MV-4-11 (cell line): ENCODE measurements around the gene USP40.
A peak's percentile ranks its signal among the peaks of the same experiment; 100 is the strongest.

Source experiments
- DNase-seq: peaks from one replicate; lab custom pipeline; 2025; lab: John Stamatoyannopoulos, UW

Gene USP40

DNA sequence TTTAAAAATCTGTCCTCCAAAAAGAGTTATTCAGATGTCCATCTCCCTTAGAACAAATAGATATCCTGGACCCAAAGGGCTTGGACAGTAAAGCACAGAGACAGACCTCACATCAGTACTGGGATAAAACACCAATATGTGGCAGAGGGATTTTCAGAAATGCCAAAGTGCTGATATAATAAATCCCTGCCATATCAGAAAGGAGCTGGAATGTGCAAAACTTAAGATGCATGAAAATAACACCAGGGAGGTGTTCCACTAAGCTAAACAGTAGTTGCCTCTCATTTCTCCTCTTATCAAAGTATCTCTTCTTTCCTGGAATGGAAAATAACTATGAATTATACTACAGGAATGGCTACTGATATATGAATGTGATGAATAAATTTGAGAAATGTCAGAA lies 13.2 kb downstream of the USP40 start:
- no peak for DNase-seq

DNA sequence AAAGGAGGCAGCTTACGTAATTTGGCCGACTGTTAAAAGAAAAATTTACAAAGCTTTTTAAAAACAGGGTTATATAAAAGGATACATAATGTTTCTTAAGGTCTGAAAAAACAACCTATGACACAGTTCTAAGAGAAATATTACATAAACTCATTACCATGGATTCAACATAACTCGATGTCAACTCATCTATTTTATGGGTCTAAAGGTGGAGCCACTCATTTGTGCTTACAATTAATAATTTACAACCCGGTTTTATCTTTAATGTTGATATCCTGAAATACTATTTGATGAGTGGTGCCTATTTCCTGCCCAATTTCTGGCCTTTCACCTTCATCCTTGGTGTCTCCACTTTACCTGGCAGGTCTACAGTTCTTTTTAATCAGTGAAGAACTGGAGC lies 15.1 kb downstream of the USP40 start:
- no peak for DNase-seq

- DNase-seq = no peak
These were observed 19.8 kb downstream of the USP40 start for GRCh38 chr2:233546774-233547173.

DNA sequence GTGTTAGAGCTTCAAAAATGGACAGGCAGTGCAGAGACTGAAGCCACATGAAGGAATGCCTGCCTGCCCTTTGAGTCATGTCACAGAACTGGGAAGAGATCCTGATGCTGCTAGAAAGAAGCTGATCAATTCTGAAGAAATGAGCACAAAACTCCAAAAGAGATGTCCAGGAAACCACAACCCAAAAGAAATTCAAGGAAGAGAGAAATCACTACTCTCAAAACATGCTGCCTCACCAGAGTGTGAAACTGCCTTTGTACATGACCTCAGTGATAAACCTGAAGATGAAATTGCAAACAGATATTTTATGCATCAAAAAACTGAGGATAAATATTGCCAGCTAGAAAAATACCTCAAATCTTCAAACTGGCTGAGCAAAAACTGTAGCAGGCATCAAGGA lies 20.5 kb downstream of the USP40 start:
- DNase-seq = no peak

DNA sequence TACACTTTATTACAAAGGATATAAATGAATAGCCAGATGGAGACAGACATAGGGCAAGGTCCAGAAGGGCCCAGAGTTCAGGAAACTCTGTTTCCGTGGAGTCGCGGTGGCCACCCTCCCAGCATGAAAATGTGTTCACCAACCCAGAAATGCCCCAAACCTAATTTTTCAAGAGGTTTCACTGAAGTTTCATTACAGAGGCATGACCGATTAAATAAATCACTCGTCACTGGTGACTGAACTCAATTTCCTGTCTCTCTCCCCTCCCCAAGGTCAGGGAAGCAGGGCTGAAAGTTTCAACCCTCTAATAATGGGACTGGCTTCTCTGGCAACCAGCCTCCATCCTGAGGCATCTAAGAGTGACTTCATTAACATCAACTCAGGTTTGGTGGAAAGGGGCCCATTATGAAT lies 22.4 kb downstream of the USP40 start:
- DNase-seq = no peak

DNA sequence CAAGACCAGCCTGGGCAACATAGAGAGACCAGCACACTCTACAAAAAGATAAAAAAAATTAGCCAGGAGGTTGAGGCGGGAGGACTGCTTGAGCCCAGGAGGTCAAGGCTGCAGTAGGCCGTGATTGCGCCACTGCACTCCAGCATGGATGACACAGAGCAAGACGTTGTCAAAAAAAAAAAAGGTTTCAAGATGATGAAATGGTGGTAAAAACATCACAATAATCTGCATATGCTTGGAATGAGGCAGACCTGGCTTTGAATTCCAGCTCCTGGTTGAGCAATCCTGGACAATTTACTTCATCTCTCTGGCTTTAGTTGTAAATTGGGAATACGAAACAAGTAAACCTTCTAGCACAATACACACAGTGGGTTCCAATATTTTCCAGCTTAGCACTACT lies 24.1 kb downstream of the USP40 start:
- DNase-seq = peak; percentile 70

GRCh38 chr2:233538741-233539140 lies 27.8 kb downstream of the USP40 start:
- DNase-seq = no peak

DNA sequence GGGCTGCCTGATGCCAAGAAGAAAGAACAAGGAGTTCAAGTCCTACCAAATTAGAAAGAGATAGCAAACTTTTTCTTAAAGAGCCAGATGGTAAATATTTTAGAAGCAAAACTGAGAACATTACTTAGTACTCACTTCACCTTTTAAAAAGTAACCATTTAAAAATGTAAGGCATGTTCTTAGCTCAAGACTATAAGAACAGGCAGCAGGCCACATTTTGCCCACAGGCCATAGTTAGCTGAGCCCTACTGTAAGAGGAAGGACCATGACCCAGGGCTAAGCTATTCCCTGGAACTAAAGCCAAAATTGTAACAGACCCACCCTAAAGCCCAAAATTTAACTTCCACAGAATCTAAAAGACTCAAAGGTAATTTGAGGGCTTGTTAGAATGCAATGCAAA lies 31.3 kb downstream of the USP40 start:
- DNase-seq = no peak

DNA sequence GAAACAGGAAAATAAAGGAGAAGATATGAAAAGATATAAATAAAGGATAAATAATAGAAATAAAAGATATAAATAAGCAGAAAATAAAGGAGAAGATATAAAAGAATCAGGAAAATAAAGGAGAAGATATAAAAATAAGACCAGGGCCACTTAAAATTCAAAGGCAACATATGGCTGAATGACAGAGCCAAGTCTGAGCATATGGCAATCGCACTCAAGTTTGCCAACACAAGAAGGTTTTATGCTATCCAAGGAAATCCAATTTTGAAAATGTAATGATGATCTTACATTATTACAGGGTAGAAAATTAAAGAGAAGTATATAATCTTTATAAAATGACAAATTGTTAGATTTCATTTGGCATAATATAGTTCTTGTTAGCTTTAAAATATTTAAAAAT lies 33.6 kb downstream of the USP40 start:
- no peak for DNase-seq

DNA sequence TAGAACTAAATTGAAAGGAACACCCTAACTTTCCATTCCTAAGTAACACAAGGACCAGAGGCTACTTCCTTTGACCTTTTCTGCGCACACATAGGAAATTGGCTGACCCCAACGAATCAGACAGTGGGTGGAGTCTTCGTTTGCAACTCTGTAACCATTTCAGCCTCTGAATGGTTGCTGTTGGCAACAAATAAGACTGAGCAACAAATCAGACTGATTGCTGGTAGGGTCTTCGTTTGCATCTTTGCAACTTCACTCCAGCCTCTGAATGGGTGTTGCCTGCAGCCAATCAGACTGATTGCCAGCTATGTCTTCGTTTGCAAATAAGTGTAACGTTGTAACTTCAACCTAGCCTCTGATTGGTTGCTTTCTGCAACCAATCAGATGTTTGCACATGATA lies 34.6 kb downstream of the USP40 start:
- DNase-seq = no peak

- no peak for DNase-seq
These were observed 36.2 kb downstream of the USP40 start for GRCh38 chr2:233530381-233530780.

- DNase-seq = no peak
These were observed 38.4 kb downstream of the USP40 start for GRCh38 chr2:233528182-233528581.

DNA sequence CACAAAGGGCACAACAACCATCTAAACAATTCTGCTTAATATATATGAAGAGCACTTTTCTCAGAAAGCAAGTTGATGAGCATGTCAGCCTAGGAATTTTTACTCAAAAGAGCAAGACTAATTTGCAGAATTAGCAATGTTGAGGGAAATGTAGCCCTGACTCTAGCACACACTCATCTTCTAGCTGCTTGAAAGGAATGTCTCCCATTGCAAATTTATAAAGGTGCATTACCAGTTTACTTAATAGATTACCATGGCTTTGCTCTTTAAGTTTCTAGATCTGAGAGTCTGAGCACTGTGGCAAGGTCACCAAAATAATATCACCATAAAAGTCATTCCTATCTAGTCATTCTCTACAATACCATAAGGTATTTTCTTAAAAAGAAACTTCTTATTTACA lies 40.8 kb downstream of the USP40 start:
- DNase-seq = no peak

DNA sequence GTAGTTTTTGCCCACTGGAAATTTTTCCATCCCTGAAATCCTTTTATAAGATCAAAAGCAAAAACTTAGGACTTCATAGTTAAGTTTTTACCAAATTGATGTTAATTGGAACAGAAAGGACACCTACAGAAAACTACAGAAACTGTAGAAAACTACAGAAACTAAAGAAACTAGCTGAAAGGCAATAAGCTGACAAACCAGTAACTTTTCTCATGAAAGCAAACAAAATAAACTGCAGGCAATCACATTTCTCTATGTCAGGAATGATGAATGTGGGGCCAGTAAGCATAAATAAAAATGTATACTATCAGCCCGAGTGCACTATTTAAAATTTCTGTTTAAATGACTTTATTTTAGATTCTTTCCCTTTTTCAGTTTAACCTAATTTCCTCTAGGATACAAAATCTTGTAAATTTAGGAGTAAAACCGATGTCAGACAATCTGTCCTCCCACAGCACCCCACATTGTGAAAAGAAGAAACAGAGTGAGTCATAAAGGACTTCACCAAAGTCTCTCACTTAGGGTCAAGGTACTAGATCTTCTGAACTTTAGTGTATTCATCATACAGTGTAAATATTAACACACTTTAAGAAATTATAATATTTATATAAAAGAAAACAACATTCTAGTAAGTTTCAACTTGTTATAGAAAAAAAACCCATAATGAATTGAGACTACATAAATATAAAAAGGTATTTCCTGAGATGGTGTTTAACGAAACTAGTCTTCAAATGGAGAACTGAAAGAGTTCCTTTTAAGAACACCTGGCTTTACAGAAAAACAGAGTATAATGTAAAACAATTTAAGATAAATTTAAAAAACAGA lies 46.6 kb downstream of the USP40 start:
- DNase-seq = peak; percentile 15

- no peak for DNase-seq
These were observed 52.5 kb downstream of the USP40 start for GRCh38 chr2:233513953-233514655.

DNA sequence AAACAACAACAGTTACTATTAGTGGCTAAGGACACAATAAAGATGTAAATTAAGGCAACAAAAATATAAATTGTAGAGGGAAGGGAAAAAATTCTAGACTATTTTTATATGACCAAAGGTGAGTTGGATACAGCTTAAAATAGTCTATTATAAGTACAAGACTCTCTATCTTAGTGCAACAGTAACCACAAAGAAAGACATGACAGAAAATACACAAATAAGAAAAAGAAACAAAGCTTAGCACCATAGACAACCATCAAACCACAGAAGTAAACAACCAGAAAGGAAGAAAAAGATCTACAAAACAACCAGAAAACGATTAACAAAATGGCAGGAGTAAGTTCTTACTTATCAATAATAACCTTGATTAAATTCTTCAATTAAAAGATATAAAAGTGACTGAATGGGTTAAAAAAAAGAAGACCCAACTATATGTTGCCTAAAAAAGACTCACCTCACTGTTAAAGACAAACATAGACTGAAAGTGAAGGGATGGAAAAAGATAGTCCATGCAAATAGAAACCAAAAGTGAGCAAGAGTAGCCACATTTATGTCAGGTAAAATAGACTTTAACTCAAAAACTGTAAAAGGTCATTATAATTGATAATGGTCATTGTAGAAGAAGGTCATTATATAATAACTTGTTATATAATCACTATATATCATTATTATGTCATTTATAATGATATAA lies 62.5 kb downstream of the USP40 start:
- no peak for DNase-seq

DNA sequence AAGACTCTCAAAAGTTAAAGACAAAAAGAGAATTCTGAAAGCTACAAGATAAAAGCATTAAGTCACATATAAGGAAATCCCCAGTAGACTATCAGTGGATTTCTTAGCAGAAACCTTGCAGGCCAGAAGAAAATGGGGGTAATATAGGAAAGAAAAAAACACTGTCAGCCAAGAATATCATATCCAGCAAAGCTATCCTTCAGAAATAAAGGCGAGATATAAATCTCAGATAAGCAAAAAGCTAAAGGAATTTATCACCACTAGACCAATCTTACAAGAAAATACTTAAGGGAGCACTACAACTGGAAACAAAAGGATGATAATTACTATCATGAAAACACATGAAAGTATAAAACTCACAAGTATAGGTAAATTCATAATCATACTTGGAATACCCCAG lies 63.1 kb downstream of the USP40 start:
- DNase-seq = no peak

- DNase-seq = peak; percentile 47
These were observed 65.1 kb downstream of the USP40 start for GRCh38 chr2:233501198-233502076.

- no peak for DNase-seq
These were observed 66.7 kb downstream of the USP40 start for GRCh38 chr2:233499928-233500327.

- peak; percentile 36 for DNase-seq
These were observed 68.5 kb downstream of the USP40 start for GRCh38 chr2:233498126-233498525.

- no peak for DNase-seq
These were observed 68.9 kb downstream of the USP40 start for GRCh38 chr2:233497692-233498091.
